Dendritic cell treated with granulocyte-macrophage colony-stimulating factor and Interleukin-4, amounts not matched to agents 40 ng/mL and 50 ng/mL, for 4 days (primary cell): ENCODE data around the gene CCDC28B.

Experiments
- H3K27ac Mint-ChIP-seq: one replicate; pipeline ENCODE4 v1.8.0; 2022; ENCODE audit warnings: mild to moderate bottlenecking, mixed read lengths
- H3K27me3 Mint-ChIP-seq: one replicate; pipeline ENCODE4 v1.8.0; 2022; ENCODE audit warnings: mild to moderate bottlenecking, mixed read lengths
- H3K36me3 Mint-ChIP-seq: one replicate; pipeline ENCODE4 v1.8.0; 2022; ENCODE audit warnings: low read depth, mixed read lengths
- H3K4me1 Mint-ChIP-seq: one replicate; pipeline ENCODE4 v1.8.0; 2022; ENCODE audit warnings: low read depth, mixed read lengths
- H3K4me3 Mint-ChIP-seq: one replicate; pipeline ENCODE4 v1.8.0; 2022; ENCODE audit warnings: mild to moderate bottlenecking, moderate library complexity, mixed read lengths
- H3K9me3 Mint-ChIP-seq: one replicate; pipeline ENCODE4 v1.8.0; 2022; ENCODE audit warnings: mixed read lengths
- intact Hi-C: fragments of 100-400 bp; cut with micrococcal nuclease; formaldehyde crosslinking; loops from one replicate; pipeline ENCODE4 v1.15.0; 2022

The CCDC28B gene

GRCh38 chr1:32221980-32222755, 21.8 kb downstream of the CCDC28B start, which contains the start of the genes EIF3I and TMEM234:
TSS of gene EIF3I (plus strand) at chr1:32222407. CDS start at chr1:32222442, 35 bp downstream.
TSS of gene TMEM234 (minus strand) at chr1:32222353. CDS start at chr1:32222322, 31 bp downstream.
- Mint-ChIP-seq H3K4me1 (peaks cover 39% of the 10 kb centered on the region), H3K36me3 (peaks cover 79% of the 10 kb centered on the region), H3K9me3 (no peaks in the 10 kb centered on the region), H3K4me3 (peak within 1 kb of the TSS; percentile 96), H3K27me3 (no peaks in the 10 kb centered on the region), H3K27ac (peak within 1 kb of the TSS; percentile 95)
- intact Hi-C loops = loop anchor here (2.0 kb wide), 1 partner anchor 19 kb away; no protein-coding TSS in a partner anchor

- no peaks in the 10 kb centered on the region for H3K9me3 Mint-ChIP-seq
- no peak overlapping the region for H3K4me3 Mint-ChIP-seq
- peak overlapping the region; percentile 95 for H3K27ac Mint-ChIP-seq
- no peaks in the 10 kb centered on the region for H3K27me3 Mint-ChIP-seq
- intact Hi-C loops = loop anchor here (2.0 kb wide), 1 partner anchor 17 kb away; no protein-coding TSS in a partner anchor
- H3K4me1 Mint-ChIP-seq = peaks cover 35% of the 10 kb centered on the region
- peaks cover 79% of the 10 kb centered on the region for H3K36me3 Mint-ChIP-seq
Observed at GRCh38 chr1:32223683-32224082, 23.3 kb downstream of the CCDC28B start.

DNA sequence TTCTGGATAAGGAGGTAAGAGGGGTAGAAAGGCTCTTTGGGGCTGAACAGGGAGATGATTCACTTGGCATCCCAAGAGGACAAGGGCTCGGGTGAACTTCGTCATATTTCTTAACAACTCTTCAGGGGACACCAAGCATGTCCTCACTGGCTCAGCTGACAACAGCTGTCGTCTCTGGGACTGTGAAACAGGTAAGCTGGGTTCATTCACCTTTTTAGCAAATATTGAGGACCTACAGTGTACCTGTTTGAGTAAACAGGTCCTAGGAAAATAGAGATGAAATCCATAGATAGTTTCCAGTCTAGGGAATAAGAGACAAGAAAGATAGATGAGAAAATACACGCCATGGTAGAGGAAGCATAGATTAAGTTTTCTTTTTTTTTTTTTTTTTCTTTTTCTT, 23.9 kb downstream of the CCDC28B start:
- Mint-ChIP-seq H3K9me3 (no peaks in the 10 kb centered on the region), H3K36me3 (peaks cover 79% of the 10 kb centered on the region), H3K27me3 (no peaks in the 10 kb centered on the region), H3K4me1 (peaks cover 35% of the 10 kb centered on the region), H3K27ac (peak overlapping the region; percentile 10), H3K4me3 (no peak overlapping the region)
- intact Hi-C loops = no loop called here

DNA sequence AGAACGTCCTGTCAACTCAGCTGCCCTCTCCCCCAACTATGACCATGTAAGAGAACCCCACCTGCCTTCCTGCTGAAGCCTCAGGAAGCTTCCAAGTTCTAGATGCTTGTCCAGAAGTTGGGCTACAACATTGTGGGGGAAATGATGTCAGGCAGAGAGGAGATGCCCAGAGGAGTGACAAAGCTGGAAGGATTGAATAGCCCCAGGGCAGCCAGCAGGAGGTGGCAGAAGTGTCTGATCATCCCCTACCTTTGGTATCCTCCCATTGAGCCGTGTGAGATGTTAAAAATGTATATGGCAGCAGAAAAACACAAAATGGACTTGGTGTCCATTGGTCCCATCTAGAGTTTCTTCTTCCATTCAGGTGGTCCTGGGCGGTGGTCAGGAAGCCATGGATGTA, 28.4 kb downstream of the CCDC28B start:
- Mint-ChIP-seq H3K36me3 (peaks cover 87% of the 10 kb centered on the region), H3K9me3 (no peaks in the 10 kb centered on the region), H3K4me3 (no peak overlapping the region), H3K27ac (no peak overlapping the region), H3K4me1 (peaks cover 5% of the 10 kb centered on the region), H3K27me3 (no peaks in the 10 kb centered on the region)
- intact Hi-C loops = no loop called here

- Mint-ChIP-seq H3K4me3 (no peak overlapping the region), H3K27me3 (no peaks in the 10 kb centered on the region), H3K36me3 (peaks cover 56% of the 10 kb centered on the region), H3K4me1 (no peaks in the 10 kb centered on the region), H3K27ac (no peak overlapping the region), H3K9me3 (no peaks in the 10 kb centered on the region)
- intact Hi-C loops = no loop called here
Observed at GRCh38 chr1:32231843-32232432, 31.5 kb downstream of the CCDC28B start.

DNA sequence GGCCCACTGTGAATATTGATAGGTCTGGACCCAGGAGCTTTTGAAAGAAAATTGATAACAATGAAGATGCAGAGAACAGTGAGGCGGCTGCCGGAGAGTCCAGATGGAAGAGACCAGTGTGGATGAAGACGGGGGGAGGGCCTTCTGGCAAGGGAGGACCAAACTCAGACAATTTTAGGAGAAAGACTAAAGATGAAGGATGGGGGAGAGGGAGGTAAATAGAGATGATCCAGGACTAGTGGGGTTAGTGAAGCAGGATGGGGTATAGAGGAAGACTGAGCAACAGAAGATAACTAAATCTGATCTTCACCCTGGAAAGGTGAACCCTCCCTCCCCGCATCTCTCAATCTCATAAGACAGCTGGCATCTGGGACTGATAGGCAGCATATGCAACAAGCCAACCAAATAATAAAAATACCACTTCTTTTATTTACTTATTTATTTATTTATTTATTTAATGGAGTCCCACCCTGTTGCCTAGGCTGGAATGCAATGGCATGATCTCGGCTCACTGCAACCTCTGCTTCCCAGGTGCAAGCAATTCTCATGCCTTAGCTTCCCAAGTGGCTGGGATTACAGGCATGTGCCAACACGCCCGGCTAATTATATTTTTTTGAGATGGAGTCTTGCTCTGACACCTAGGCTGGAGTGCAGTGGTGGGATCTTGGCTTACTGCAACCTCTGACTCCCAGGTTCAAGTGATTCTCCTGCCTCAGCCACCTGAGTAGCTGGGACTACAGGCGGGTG, 32.3 kb downstream of the CCDC28B start:
- Mint-ChIP-seq H3K9me3 (no peaks in the 10 kb centered on the region), H3K27me3 (no peaks in the 10 kb centered on the region), H3K27ac (no peak overlapping the region), H3K36me3 (peaks cover 48% of the 10 kb centered on the region), H3K4me3 (no peak overlapping the region), H3K4me1 (no peaks in the 10 kb centered on the region)
- intact Hi-C loops = no loop called here

DNA sequence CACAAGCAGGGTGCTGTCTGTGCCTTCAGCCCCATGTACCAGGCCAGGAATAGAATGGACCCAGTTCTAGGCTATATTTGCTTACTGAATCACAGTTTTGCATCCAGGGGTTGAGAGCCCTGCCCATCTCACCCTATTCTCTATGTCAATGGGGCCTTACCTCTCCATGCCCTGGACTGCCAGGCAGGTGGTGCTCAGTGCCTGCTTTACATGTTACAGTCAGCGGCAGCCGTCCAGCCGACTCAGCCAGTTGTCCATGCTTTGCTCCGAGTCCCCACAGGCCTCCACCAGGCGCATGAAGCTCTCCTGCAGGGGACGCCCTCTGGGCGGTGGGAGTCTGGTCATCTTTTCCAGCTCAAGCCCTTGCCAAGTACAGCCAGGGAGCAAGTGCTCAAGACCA, 34.4 kb downstream of the CCDC28B start:
- no peaks in the 10 kb centered on the region for H3K4me1 Mint-ChIP-seq
- H3K36me3 Mint-ChIP-seq = peaks cover 28% of the 10 kb centered on the region
- H3K27me3 Mint-ChIP-seq = peaks cover 9% of the 10 kb centered on the region
- no peak overlapping the region for H3K27ac Mint-ChIP-seq
- intact Hi-C loops = no loop called here
- H3K4me3 Mint-ChIP-seq = no peak overlapping the region
- H3K9me3 Mint-ChIP-seq = no peaks in the 10 kb centered on the region

DNA sequence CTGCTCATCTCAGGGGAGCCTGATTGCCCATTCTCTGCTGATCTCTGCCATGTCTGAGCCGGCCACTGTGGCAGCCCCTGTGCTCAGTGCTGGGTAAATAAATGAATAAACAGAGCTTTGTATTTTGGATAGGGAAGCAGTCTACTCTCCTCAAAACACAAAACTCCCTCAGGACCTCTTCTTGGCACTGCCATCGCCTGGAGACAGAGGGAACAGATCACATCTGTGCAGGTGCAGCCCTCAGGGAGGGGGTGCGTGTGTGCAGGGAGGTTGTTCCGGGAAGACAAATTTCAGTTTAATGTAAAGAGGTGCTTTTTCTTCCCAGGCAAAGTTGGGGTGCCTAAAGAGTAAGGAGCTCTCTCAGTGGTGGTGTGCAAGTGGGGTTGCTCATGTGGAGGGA, 38.9 kb downstream of the CCDC28B start:
- H3K27ac Mint-ChIP-seq = peak overlapping the region; percentile 3

DNA sequence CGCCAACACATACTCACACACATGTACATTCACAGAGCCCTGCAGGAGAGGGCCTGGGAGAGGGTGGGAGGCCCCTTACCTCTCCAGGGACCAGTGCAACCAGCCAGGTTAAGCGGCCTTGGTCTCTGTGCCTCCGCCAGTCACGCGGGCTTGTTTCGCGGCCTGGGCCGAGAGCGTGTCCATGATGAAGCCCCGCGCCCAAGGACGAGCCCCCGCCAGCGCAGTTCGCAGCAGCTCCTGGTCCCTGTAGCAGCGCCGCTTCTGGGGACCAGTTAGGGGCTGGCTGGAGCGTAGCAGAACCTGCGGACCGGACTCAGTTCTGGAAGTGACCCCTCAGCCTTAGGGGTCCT, 39.4 kb downstream of the CCDC28B start:
- no peaks in the 10 kb centered on the region for H3K9me3 Mint-ChIP-seq
- H3K4me1 Mint-ChIP-seq = peaks cover 28% of the 10 kb centered on the region
- peaks cover 33% of the 10 kb centered on the region for H3K27me3 Mint-ChIP-seq
- no peak overlapping the region for H3K27ac Mint-ChIP-seq
- intact Hi-C loops = loop anchor here (2.0 kb wide), 1 partner anchor 17 kb away; the partner anchor contains the start of genes EIF3I and TMEM234
- no peaks in the 10 kb centered on the region for H3K36me3 Mint-ChIP-seq
- peak overlapping the region; percentile 74 for H3K4me3 Mint-ChIP-seq

More for the DNA sequence above, 38.9 kb downstream of the CCDC28B start:
- H3K4me1 Mint-ChIP-seq = peaks cover 28% of the 10 kb centered on the region
- peaks cover 33% of the 10 kb centered on the region for H3K27me3 Mint-ChIP-seq
- no peaks in the 10 kb centered on the region for H3K9me3 Mint-ChIP-seq
- intact Hi-C loops = no loop called here
- no peak overlapping the region for H3K4me3 Mint-ChIP-seq
- H3K36me3 Mint-ChIP-seq = no peaks in the 10 kb centered on the region

GRCh38 chr1:32240140-32240951, 40.0 kb downstream of the CCDC28B start:
- H3K9me3 Mint-ChIP-seq = no peaks in the 10 kb centered on the region
- peaks cover 33% of the 10 kb centered on the region for H3K27me3 Mint-ChIP-seq
- peak overlapping the region; percentile 74 for H3K4me3 Mint-ChIP-seq
- H3K4me1 Mint-ChIP-seq = peaks cover 28% of the 10 kb centered on the region
- peak overlapping the region; percentile 71 for H3K27ac Mint-ChIP-seq
- intact Hi-C loops = loop anchor here (2.0 kb wide), 1 partner anchor 18 kb away; the partner anchor contains the start of genes EIF3I and TMEM234
- H3K36me3 Mint-ChIP-seq = no peaks in the 10 kb centered on the region

DNA sequence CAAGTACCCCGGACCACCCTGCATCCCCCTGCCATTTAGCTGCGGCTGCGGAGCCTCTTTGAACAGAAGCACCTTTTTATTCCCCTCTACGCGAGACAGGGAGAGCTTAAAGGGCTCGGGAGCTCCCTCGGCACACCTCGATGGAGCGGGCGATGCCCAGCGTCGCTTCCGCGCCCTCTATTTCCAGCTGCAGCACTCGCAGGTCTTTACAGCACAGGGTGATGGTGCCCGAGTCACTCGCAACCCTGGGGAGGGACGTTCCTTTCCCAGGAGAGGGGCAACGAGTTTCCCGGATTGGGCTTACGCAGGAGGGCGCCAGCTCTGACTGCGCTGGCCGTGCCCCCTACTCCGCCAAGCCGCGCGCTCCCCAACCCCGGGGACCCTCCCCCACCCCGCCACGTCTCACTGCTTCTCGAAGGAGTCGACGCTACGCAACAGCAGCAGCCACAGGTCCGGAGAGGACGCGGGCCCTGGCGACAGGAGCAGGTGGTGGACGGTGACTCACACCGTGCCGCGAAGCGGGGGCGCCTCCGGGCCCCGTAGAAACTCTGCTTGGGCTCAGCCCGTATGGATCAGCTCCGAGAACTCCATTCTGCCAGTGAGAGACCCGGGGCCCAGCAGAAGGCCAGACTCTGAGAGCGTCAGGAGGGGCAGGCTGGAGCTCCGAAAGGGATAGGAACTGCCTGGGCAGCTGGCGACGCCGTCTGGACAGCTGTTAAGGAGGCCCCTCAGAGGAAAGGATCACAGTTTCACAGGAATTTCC, 40.8 kb downstream of the CCDC28B start:
- peak overlapping the region; percentile 71 for H3K27ac Mint-ChIP-seq
- peaks cover 33% of the 10 kb centered on the region for H3K27me3 Mint-ChIP-seq
- H3K4me1 Mint-ChIP-seq = peaks cover 28% of the 10 kb centered on the region
- peak overlapping the region; percentile 74 for H3K4me3 Mint-ChIP-seq
- intact Hi-C loops = loop anchor here (2.0 kb wide), 1 partner anchor 18 kb away; the partner anchor contains the start of genes EIF3I and TMEM234
- no peaks in the 10 kb centered on the region for H3K9me3 Mint-ChIP-seq
- H3K36me3 Mint-ChIP-seq = no peaks in the 10 kb centered on the region

GRCh38 chr1:32242341-32242851, 42.0 kb downstream of the CCDC28B start:
- Mint-ChIP-seq H3K4me3 (no peak overlapping the region), H3K27me3 (peaks cover 39% of the 10 kb centered on the region), H3K27ac (no peak overlapping the region), H3K36me3 (no peaks in the 10 kb centered on the region), H3K9me3 (no peaks in the 10 kb centered on the region), H3K4me1 (peaks cover 34% of the 10 kb centered on the region)
- intact Hi-C loops = no loop called here
